Smooth muscle cell of the umbilical artery (primary cell): ENCODE data around the gene KLHDC2. TPM values are rescaled to one million over a fixed set of nuclear protein-coding genes. Genes with fewer than 3 reads are reported as not detected.

ENCODE experiments used
- total RNA-seq: library from RNA; depleted of rRNA; stranded (reverse); fragments of >200 nt; gene quantifications from 2 replicates; pipeline ENCODE4 v1.2.3, GENCODE V29; 2014

Gene KLHDC2, protein sequence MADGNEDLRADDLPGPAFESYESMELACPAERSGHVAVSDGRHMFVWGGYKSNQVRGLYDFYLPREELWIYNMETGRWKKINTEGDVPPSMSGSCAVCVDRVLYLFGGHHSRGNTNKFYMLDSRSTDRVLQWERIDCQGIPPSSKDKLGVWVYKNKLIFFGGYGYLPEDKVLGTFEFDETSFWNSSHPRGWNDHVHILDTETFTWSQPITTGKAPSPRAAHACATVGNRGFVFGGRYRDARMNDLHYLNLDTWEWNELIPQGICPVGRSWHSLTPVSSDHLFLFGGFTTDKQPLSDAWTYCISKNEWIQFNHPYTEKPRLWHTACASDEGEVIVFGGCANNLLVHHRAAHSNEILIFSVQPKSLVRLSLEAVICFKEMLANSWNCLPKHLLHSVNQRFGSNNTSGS
- 49.5 and 76.0 TPM in 2 replicates for total RNA-seq

GRCh38 chr14:49767571-49768300 lies at the start of gene KLHDC2:
Gene KLHDC2 (plus strand): TSS chr14:49768153. CDS start chr14:49768469, 316 bp downstream.

Other genes with a start within 250 kb of the KLHDC2 start
- gene RPS29, start 181.8 kb upstream of the KLHDC2 start, total RNA-seq, result 452 and 2,106 TPM in 2 replicates
- gene LRR1, start 169.2 kb upstream of the KLHDC2 start, total RNA-seq, result 9.5 and 13.4 TPM in 2 replicates
- 187 and 212 TPM in 2 replicates for gene RPL36AL, start 147.5 kb upstream of the KLHDC2 start, total RNA-seq
- gene MGAT2, start 147.4 kb upstream of the KLHDC2 start, total RNA-seq, result 101 and 102 TPM in 2 replicates
- gene DNAAF2, start 132.9 kb upstream of the KLHDC2 start, total RNA-seq, result 7.1 and 10.4 TPM in 2 replicates
- gene POLE2, start 79.9 kb upstream of the KLHDC2 start, total RNA-seq, result 2.4 and 7.8 TPM in 2 replicates
- 2.0 and 3.6 TPM in 2 replicates for gene KLHDC1, start 75.0 kb upstream of the KLHDC2 start, total RNA-seq
- gene NEMF, start 84.6 kb downstream of the KLHDC2 start, total RNA-seq, result 67.4 and 86.0 TPM in 2 replicates
- 37.7 and 57.7 TPM in 2 replicates for gene ARF6, start 124.9 kb downstream of the KLHDC2 start, total RNA-seq